Keratinocyte (primary cell): ENCODE measurements around the gene NREP.

Experiments used
- CTCF ChIP-seq, 3 experiments: IDR thresholded peaks in 1 of 3; conservative IDR thresholded peaks in 1 of 3; optimal IDR thresholded peaks in 1 of 3; 2 replicates in 2 of 3; 3 replicates in 1 of 3; pipeline versions ENCODE3 to v1.5.1; 2011; ENCODE audit warnings: low read length in 3 of 3, mild to moderate bottlenecking in 3 of 3, moderate library complexity in 2 of 3, control low read depth in 1 of 3, inconsistent platforms in 1 of 3; ENCODE audit not compliant: insufficient read depth in 2 of 3; ENCODE audit errors: extremely low read depth in 1 of 3
- EZH2 ChIP-seq: IDR thresholded peaks from one replicate; pipeline ENCODE4 v1.6.1; 2012; ENCODE audit warnings: inconsistent platforms, mild to moderate bottlenecking, low read length, moderate library complexity

- no peak for TF ChIP-seq CTCF (optimal IDR thresholded peaks at IDR 0.05 in 1 of 3, IDR thresholded peaks at IDR 0.05 in 1 of 3, conservative IDR thresholded peaks at IDR 0.05 in 1 of 3; ENCODE audit: extremely low read depth in 1 of 3, insufficient read depth in 2 of 3, low read length in 3 of 3)
- no peak for TF ChIP-seq EZH2
Measured at GRCh38 chr5:111762895-111763294, 5.9 kb upstream of the NREP start.
